ENCODE results near the gene NT5C1B. TPM values are rescaled to one million over a fixed set of nuclear protein-coding genes. Genes with fewer than 3 reads are reported as not detected.

Gene NT5C1B
- total and polyA plus RNA-seq, 4 donors = 0.02 to 0.63 TPM; not detected in 2

DNA sequence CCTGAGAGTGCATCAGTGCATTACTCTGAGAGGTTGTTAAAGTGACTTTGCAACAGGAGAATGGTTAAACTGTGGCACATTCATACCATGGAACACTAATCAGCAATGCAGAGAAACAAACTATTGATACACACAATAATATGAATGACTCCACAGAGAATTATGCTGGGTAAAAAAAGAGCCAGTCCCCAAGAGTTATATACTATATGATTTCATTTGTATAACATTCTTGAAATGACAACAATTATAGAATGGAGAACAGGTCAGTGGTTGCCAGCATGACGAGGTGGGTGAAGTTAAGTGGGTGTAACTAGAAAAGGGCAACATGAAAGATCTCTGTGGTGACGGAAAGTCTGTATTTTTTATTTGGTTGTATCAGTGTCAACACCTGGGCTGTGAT, 3.0 kb upstream of the NT5C1B start:
- no peak overlapping the region for H3K4me3 ChIP-seq (ENCODE audit: low read depth in 1 of 3, low read length in 3 of 3)
- no peak overlapping the region for H3K9ac ChIP-seq (ENCODE audit: low read depth in 1 of 2, low read length in 2 of 2)
- WGBS = 93% methylated on average over 2 of the region's 2 CpGs
- H3K36me3 ChIP-seq (ENCODE audit: control insufficient read depth in 4 of 4, insufficient read depth in 3 of 4, low read depth in 1 of 4, low read length in 3 of 4) = no peaks in the 10 kb centered on the region
- no peak for DNase-seq (ENCODE audit: low spot score)
- no peak overlapping the region for H3K27ac ChIP-seq (ENCODE audit: low read depth in 1 of 2, low read length in 2 of 2)
- no peaks in the 10 kb centered on the region for H3K9me3 ChIP-seq (ENCODE audit: control insufficient read depth in 4 of 4, low read length in 3 of 4)
- TF ChIP-seq FOXA1 (IDR thresholded peaks at IDR 0.05) (no peak), TAF1 (conservative IDR thresholded peaks at IDR 0.05) (no peak), FOXA2 (IDR thresholded peaks at IDR 0.05) (no peak), YY1 (IDR thresholded peaks at IDR 0.05) (no peak), JUND (IDR thresholded peaks at IDR 0.05) (no peak)
- TF ChIP-seq, protein P1, sequence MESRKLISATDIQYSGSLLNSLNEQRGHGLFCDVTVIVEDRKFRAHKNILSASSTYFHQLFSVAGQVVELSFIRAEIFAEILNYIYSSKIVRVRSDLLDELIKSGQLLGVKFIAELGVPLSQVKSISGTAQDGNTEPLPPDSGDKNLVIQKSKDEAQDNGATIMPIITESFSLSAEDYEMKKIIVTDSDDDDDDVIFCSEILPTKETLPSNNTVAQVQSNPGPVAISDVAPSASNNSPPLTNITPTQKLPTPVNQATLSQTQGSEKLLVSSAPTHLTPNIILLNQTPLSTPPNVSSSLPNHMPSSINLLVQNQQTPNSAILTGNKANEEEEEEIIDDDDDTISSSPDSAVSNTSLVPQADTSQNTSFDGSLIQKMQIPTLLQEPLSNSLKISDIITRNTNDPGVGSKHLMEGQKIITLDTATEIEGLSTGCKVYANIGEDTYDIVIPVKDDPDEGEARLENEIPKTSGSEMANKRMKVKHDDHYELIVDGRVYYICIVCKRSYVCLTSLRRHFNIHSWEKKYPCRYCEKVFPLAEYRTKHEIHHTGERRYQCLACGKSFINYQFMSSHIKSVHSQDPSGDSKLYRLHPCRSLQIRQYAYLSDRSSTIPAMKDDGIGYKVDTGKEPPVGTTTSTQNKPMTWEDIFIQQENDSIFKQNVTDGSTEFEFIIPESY (IDR thresholded peaks at IDR 0.05) = no peak
- no peaks in the 10 kb centered on the region for H3K27me3 ChIP-seq (ENCODE audit: control insufficient read depth in 4 of 4, insufficient read depth in 4 of 4, low read length in 3 of 4)
- H3K4me1 ChIP-seq (ENCODE audit: control insufficient read depth in 4 of 4, insufficient read depth in 4 of 4, low read length in 3 of 4) = peaks cover 0 to 9% (median 3%) of the 10 kb centered on the region in 4 donors

DNA sequence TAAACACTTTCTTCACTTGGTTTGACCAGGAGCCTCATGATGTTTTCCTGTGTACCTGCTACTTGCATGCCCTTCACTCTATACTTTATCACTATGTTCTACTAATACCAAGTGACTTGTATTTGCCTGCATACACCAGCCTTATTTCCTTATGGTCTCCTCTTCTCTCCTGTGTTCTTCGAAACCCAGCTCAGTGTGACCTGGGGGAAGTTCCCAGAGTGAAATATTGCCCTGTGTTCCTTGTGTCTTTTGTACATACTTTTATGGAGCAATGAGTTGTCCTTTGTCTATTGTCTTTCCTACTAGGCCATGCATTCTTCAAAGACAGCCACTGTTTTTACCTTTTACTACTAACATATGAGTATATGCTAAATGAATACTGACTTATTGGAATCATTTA, 567 bp downstream of the NT5C1B start:
- Histone ChIP-seq H3K9ac (ENCODE audit: low read depth in 1 of 2, low read length in 2 of 2) (no peak overlapping the region), H3K9me3 (ENCODE audit: control insufficient read depth in 4 of 4, low read length in 3 of 4) (no peaks in the 10 kb centered on the region), H3K4me3 (ENCODE audit: low read depth in 1 of 3, low read length in 3 of 3) (no peak overlapping the region), H3K27ac (ENCODE audit: low read depth in 1 of 2, low read length in 2 of 2) (no peak overlapping the region), H3K4me1 (ENCODE audit: control insufficient read depth in 4 of 4, insufficient read depth in 4 of 4, low read length in 3 of 4) (no peaks in the 10 kb centered on the region), H3K36me3 (ENCODE audit: control insufficient read depth in 4 of 4, insufficient read depth in 3 of 4, low read depth in 1 of 4, low read length in 3 of 4) (peaks cover 0 to 5% (median 0%) of the 10 kb centered on the region in 4 donors), H3K27me3 (ENCODE audit: control insufficient read depth in 4 of 4, insufficient read depth in 4 of 4, low read length in 3 of 4) (no peaks in the 10 kb centered on the region)
- no peak for DNase-seq (ENCODE audit: low spot score)
- TF ChIP-seq, protein P1 (IDR thresholded peaks at IDR 0.05) = no peak
- TF ChIP-seq, protein P2, sequence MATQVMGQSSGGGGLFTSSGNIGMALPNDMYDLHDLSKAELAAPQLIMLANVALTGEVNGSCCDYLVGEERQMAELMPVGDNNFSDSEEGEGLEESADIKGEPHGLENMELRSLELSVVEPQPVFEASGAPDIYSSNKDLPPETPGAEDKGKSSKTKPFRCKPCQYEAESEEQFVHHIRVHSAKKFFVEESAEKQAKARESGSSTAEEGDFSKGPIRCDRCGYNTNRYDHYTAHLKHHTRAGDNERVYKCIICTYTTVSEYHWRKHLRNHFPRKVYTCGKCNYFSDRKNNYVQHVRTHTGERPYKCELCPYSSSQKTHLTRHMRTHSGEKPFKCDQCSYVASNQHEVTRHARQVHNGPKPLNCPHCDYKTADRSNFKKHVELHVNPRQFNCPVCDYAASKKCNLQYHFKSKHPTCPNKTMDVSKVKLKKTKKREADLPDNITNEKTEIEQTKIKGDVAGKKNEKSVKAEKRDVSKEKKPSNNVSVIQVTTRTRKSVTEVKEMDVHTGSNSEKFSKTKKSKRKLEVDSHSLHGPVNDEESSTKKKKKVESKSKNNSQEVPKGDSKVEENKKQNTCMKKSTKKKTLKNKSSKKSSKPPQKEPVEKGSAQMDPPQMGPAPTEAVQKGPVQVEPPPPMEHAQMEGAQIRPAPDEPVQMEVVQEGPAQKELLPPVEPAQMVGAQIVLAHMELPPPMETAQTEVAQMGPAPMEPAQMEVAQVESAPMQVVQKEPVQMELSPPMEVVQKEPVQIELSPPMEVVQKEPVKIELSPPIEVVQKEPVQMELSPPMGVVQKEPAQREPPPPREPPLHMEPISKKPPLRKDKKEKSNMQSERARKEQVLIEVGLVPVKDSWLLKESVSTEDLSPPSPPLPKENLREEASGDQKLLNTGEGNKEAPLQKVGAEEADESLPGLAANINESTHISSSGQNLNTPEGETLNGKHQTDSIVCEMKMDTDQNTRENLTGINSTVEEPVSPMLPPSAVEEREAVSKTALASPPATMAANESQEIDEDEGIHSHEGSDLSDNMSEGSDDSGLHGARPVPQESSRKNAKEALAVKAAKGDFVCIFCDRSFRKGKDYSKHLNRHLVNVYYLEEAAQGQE (IDR thresholded peaks at IDR 0.05) = no peak
- no peak for TF ChIP-seq GABPA (IDR thresholded peaks at IDR 0.05 in 1 of 2, conservative IDR thresholded peaks at IDR 0.05 in 1 of 2)
- no peak for TF ChIP-seq EGR1 (IDR thresholded peaks at IDR 0.05; ENCODE audit: low read depth in 2 of 2)
- TF ChIP-seq YY1 (IDR thresholded peaks at IDR 0.05) = no peak
- no peak for TF ChIP-seq NR2F2 (IDR thresholded peaks at IDR 0.05)
- no peak for TF ChIP-seq SP1 (IDR thresholded peaks at IDR 0.05)
- 92% methylated on average over 1 of the region's 1 CpG for WGBS
